HG03460 (cell line): ENCODE measurements around the gene TLCD1.

Experiments used
- ATAC-seq: cut with Tn5 transposase; IDR thresholded peaks from one replicate; pipeline ENCODE4 v1.9.1; 2021; ENCODE audit not compliant: unreplicated experiment

Gene TLCD1

GRCh38 chr17:28726226-28726626, at the start of gene TLCD1:
TLCD1 (minus strand) TSS chr17:28726233; CDS start chr17:28726097, 136 bp downstream.
- no peak for ATAC-seq

- no peak for ATAC-seq
Observed at GRCh38 chr17:28774206-28774605, 48.2 kb upstream of the TLCD1 start.

GRCh38 chr17:28773736-28774135, 47.7 kb upstream of the TLCD1 start:
- ATAC-seq, result no peak

- no peak for ATAC-seq
Observed at GRCh38 chr17:28765038-28765437, 39.0 kb upstream of the TLCD1 start.

- ATAC-seq, result no peak
Observed at GRCh38 chr17:28763804-28764266, 37.8 kb upstream of the TLCD1 start.

- no peak for ATAC-seq
Observed at GRCh38 chr17:28763137-28763799, 37.2 kb upstream of the TLCD1 start.

GRCh38 chr17:28760601-28761562, 34.8 kb upstream of the TLCD1 start:
- no peak for ATAC-seq

GRCh38 chr17:28759256-28759865, 33.3 kb upstream of the TLCD1 start:
- ATAC-seq, result no peak

- no peak for ATAC-seq
Observed at GRCh38 chr17:28758411-28759121, 32.5 kb upstream of the TLCD1 start.

- ATAC-seq, result no peak
Observed at GRCh38 chr17:28756049-28756804, 30.2 kb upstream of the TLCD1 start.

- ATAC-seq, result no peak
Observed at GRCh38 chr17:28755486-28755885, 29.5 kb upstream of the TLCD1 start.

GRCh38 chr17:28751600-28752366, 25.8 kb upstream of the TLCD1 start:
- ATAC-seq, result no peak

- no peak for ATAC-seq
Observed at GRCh38 chr17:28750178-28751047, 24.4 kb upstream of the TLCD1 start.

- no peak for ATAC-seq
Observed at GRCh38 chr17:28749516-28750177, 23.6 kb upstream of the TLCD1 start.

GRCh38 chr17:28748852-28749515, 23.0 kb upstream of the TLCD1 start:
- ATAC-seq, result no peak

GRCh38 chr17:28747801-28748750, 22.0 kb upstream of the TLCD1 start:
- no peak for ATAC-seq
